ENCODE data around the gene CTAGE6.
"Not testable (repeated sequence)": the region's sequence is repeated elsewhere in the genome, so short reads cannot be mapped to it uniquely, and the experiment has no call there.

Gene CTAGE6

GRCh38 chr7:143715543-143716193 is 41.8 kb downstream of the CTAGE6 start:
- not testable (repeated sequence) for H3K9me3 ChIP-seq (replicated peaks in 1 of 2; ENCODE audit: control insufficient read depth in 2 of 2, insufficient read depth in 1 of 2, low read depth in 1 of 2, low read length in 2 of 2); DNase-seq (ENCODE audit: low spot score); H3K9ac ChIP-seq (ENCODE audit: low read depth, low read length, poor library complexity); H3K4me3 ChIP-seq (ENCODE audit: low read length in 2 of 2); H3K18ac ChIP-seq (ENCODE audit: low read length); H2AFZ ChIP-seq (ENCODE audit: low read length); H2BK15ac ChIP-seq (ENCODE audit: low read length); H2BK5ac ChIP-seq (ENCODE audit: low read length); H3K79me1 ChIP-seq (ENCODE audit: low read depth, low read length); H3K4ac ChIP-seq (ENCODE audit: low read length); H3K4me1 ChIP-seq (ENCODE audit: control insufficient read depth in 2 of 2, insufficient read depth in 1 of 2, low read depth in 1 of 2, low read length in 2 of 2); H2BK120ac ChIP-seq (ENCODE audit: low read depth, low read length); H3K4me2 ChIP-seq (ENCODE audit: insufficient read depth, low read length, poor library complexity, severe bottlenecking); H2AK5ac ChIP-seq (ENCODE audit: low read depth, low read length); H3K14ac ChIP-seq (ENCODE audit: low read length); H3K27ac ChIP-seq (replicated peaks; ENCODE audit: low read length); H2BK12ac ChIP-seq (ENCODE audit: low read length); H4K91ac ChIP-seq (ENCODE audit: low read depth, low read length, poor library complexity); H4K8ac ChIP-seq (ENCODE audit: low read depth, low read length); H3K36me3 ChIP-seq (replicated peaks in 1 of 2; ENCODE audit: control insufficient read depth in 2 of 2, insufficient read depth in 2 of 2, low read length in 2 of 2); H3K23ac ChIP-seq (ENCODE audit: low read depth, low read length, poor library complexity); H3K27me3 ChIP-seq (ENCODE audit: control insufficient read depth in 3 of 3, insufficient read depth in 3 of 3, low read depth in 1 of 3, low read length in 3 of 3)

GRCh38 chr7:143714581-143715454 is 42.7 kb downstream of the CTAGE6 start:
- not testable (repeated sequence) for H3K27me3 ChIP-seq (ENCODE audit: control insufficient read depth in 3 of 3, insufficient read depth in 3 of 3, low read depth in 1 of 3, low read length in 3 of 3); DNase-seq (ENCODE audit: low spot score); H4K8ac ChIP-seq (ENCODE audit: low read depth, low read length); H2BK15ac ChIP-seq (ENCODE audit: low read length); H3K9me3 ChIP-seq (replicated peaks in 1 of 2; ENCODE audit: control insufficient read depth in 2 of 2, insufficient read depth in 1 of 2, low read depth in 1 of 2, low read length in 2 of 2); H3K4me1 ChIP-seq (ENCODE audit: control insufficient read depth in 2 of 2, insufficient read depth in 1 of 2, low read depth in 1 of 2, low read length in 2 of 2); H3K23ac ChIP-seq (ENCODE audit: low read depth, low read length, poor library complexity); H3K4me3 ChIP-seq (ENCODE audit: low read length in 2 of 2); H3K79me1 ChIP-seq (ENCODE audit: low read depth, low read length); H2AFZ ChIP-seq (ENCODE audit: low read length); H4K91ac ChIP-seq (ENCODE audit: low read depth, low read length, poor library complexity); H2BK120ac ChIP-seq (ENCODE audit: low read depth, low read length); H3K14ac ChIP-seq (ENCODE audit: low read length); H3K4me2 ChIP-seq (ENCODE audit: insufficient read depth, low read length, poor library complexity, severe bottlenecking); H3K4ac ChIP-seq (ENCODE audit: low read length); H3K18ac ChIP-seq (ENCODE audit: low read length); H2BK5ac ChIP-seq (ENCODE audit: low read length); H2AK5ac ChIP-seq (ENCODE audit: low read depth, low read length); H3K27ac ChIP-seq (replicated peaks; ENCODE audit: low read length); H2BK12ac ChIP-seq (ENCODE audit: low read length); H3K36me3 ChIP-seq (replicated peaks in 1 of 2; ENCODE audit: control insufficient read depth in 2 of 2, insufficient read depth in 2 of 2, low read length in 2 of 2); H3K9ac ChIP-seq (ENCODE audit: low read depth, low read length, poor library complexity)
- no CpG with 5 or more reads among the region's 11 CpGs for WGBS, 2 donors (ENCODE audit: extremely low coverage in 2 of 2, insufficient read length in 2 of 2, insufficient replicate concordance in 1 of 2)

- not testable (repeated sequence) for H2BK15ac ChIP-seq (ENCODE audit: low read length); H3K4me1 ChIP-seq (ENCODE audit: control insufficient read depth in 2 of 2, insufficient read depth in 1 of 2, low read depth in 1 of 2, low read length in 2 of 2); H3K4me2 ChIP-seq (ENCODE audit: insufficient read depth, low read length, poor library complexity, severe bottlenecking); H3K18ac ChIP-seq (ENCODE audit: low read length); H3K9ac ChIP-seq (ENCODE audit: low read depth, low read length, poor library complexity); H3K4ac ChIP-seq (ENCODE audit: low read length); H3K23ac ChIP-seq (ENCODE audit: low read depth, low read length, poor library complexity); H2AK5ac ChIP-seq (ENCODE audit: low read depth, low read length); H2BK120ac ChIP-seq (ENCODE audit: low read depth, low read length); H3K14ac ChIP-seq (ENCODE audit: low read length); H4K91ac ChIP-seq (ENCODE audit: low read depth, low read length, poor library complexity); H4K8ac ChIP-seq (ENCODE audit: low read depth, low read length); H2BK5ac ChIP-seq (ENCODE audit: low read length); DNase-seq (ENCODE audit: low spot score); H3K79me1 ChIP-seq (ENCODE audit: low read depth, low read length); H2AFZ ChIP-seq (ENCODE audit: low read length); H3K9me3 ChIP-seq (replicated peaks in 1 of 2; ENCODE audit: control insufficient read depth in 2 of 2, insufficient read depth in 1 of 2, low read depth in 1 of 2, low read length in 2 of 2); H3K27ac ChIP-seq (replicated peaks; ENCODE audit: low read length); H3K36me3 ChIP-seq (replicated peaks in 1 of 2; ENCODE audit: control insufficient read depth in 2 of 2, insufficient read depth in 2 of 2, low read length in 2 of 2); H3K4me3 ChIP-seq (ENCODE audit: low read length in 2 of 2); H3K27me3 ChIP-seq (ENCODE audit: control insufficient read depth in 3 of 3, insufficient read depth in 3 of 3, low read depth in 1 of 3, low read length in 3 of 3); H2BK12ac ChIP-seq (ENCODE audit: low read length)
- WGBS, 2 donors (ENCODE audit: extremely low coverage in 2 of 2, insufficient read length in 2 of 2, insufficient replicate concordance in 1 of 2) = no CpG with 5 or more reads among the region's 5 CpGs
Observed at GRCh38 chr7:143712381-143712780, 45.1 kb downstream of the CTAGE6 start.

GRCh38 chr7:143711727-143712324 is 45.7 kb downstream of the CTAGE6 start:
- H2AFZ ChIP-seq (ENCODE audit: low read length); H3K4me2 ChIP-seq (ENCODE audit: insufficient read depth, low read length, poor library complexity, severe bottlenecking); H3K27me3 ChIP-seq (ENCODE audit: control insufficient read depth in 3 of 3, insufficient read depth in 3 of 3, low read depth in 1 of 3, low read length in 3 of 3); H3K9ac ChIP-seq (ENCODE audit: low read depth, low read length, poor library complexity); H2BK15ac ChIP-seq (ENCODE audit: low read length); H3K36me3 ChIP-seq (replicated peaks in 1 of 2; ENCODE audit: control insufficient read depth in 2 of 2, insufficient read depth in 2 of 2, low read length in 2 of 2); H3K14ac ChIP-seq (ENCODE audit: low read length); DNase-seq (ENCODE audit: low spot score); H3K23ac ChIP-seq (ENCODE audit: low read depth, low read length, poor library complexity); H3K9me3 ChIP-seq (replicated peaks in 1 of 2; ENCODE audit: control insufficient read depth in 2 of 2, insufficient read depth in 1 of 2, low read depth in 1 of 2, low read length in 2 of 2); H2BK12ac ChIP-seq (ENCODE audit: low read length); H3K18ac ChIP-seq (ENCODE audit: low read length); H2BK120ac ChIP-seq (ENCODE audit: low read depth, low read length); H3K27ac ChIP-seq (replicated peaks; ENCODE audit: low read length); H3K4ac ChIP-seq (ENCODE audit: low read length); H3K79me1 ChIP-seq (ENCODE audit: low read depth, low read length); H3K4me1 ChIP-seq (ENCODE audit: control insufficient read depth in 2 of 2, insufficient read depth in 1 of 2, low read depth in 1 of 2, low read length in 2 of 2); H4K8ac ChIP-seq (ENCODE audit: low read depth, low read length); H3K4me3 ChIP-seq (ENCODE audit: low read length in 2 of 2); H4K91ac ChIP-seq (ENCODE audit: low read depth, low read length, poor library complexity); H2BK5ac ChIP-seq (ENCODE audit: low read length); H2AK5ac ChIP-seq (ENCODE audit: low read depth, low read length): not testable (repeated sequence)
- WGBS, 2 donors (ENCODE audit: extremely low coverage in 2 of 2, insufficient read length in 2 of 2, insufficient replicate concordance in 1 of 2) = no CpG with 5 or more reads among the region's 4 CpGs

Data from neuronal stem cell (in vitro differentiated cells).